Measurements from ENCODE around the gene STK11. TPM values are rescaled to one million over a fixed set of nuclear protein-coding genes. Genes with fewer than 3 reads are reported as not detected.

STK11 gene
- total and polyA plus RNA-seq, 2 of the 4 experiments (the other 2 are of a cell fraction): 39.3 to 42.8 TPM

GRCh38 chr19:1222394-1222793 is 16.8 kb downstream of the STK11 start:
- Histone ChIP-seq H3K18ac (ENCODE audit: low read depth, low read length) (no peak overlapping the region), H3K27ac (ENCODE audit: insufficient read depth, low read length) (no peak overlapping the region), H3K23ac (ENCODE audit: low read depth, low read length) (no peak overlapping the region), H2BK120ac (ENCODE audit: low read depth, low read length) (no peak overlapping the region), H4K91ac (ENCODE audit: insufficient read depth, low read depth, low read length) (no peak overlapping the region), H2AK5ac (ENCODE audit: low read depth, low read length) (no peak overlapping the region), H3K79me1 (ENCODE audit: low read depth in 1 of 2, low read length in 2 of 2) (peaks cover 9 to 46% of the 10 kb centered on the region in 2 experiments; a peak in 3 of 4 replicates), H4K20me1 (ENCODE audit: insufficient read depth, low read length) (peaks cover 31% of the 10 kb centered on the region), H4K5ac (ENCODE audit: low read depth, low read length) (no peak overlapping the region), H3K4me3 (ENCODE audit: insufficient read depth, low read depth, low read length) (no peak overlapping the region), H3K9me1 (ENCODE audit: insufficient read depth, low read length) (no peaks in the 10 kb centered on the region), H4K8ac (ENCODE audit: low read depth in 2 of 2, low read length in 2 of 2) (no peak overlapping the region), H3K56ac (ENCODE audit: extremely low read depth, insufficient read depth, low read length) (no peak overlapping the region), H3K9ac (ENCODE audit: low read depth, low read length) (no peak overlapping the region), H3K27me3 (ENCODE audit: control insufficient read depth, insufficient read depth, low read length) (no peaks in the 10 kb centered on the region), H2BK20ac (ENCODE audit: low read depth, low read length) (no peak overlapping the region), H2BK15ac (ENCODE audit: low read depth, low read length) (no peak overlapping the region), H3K14ac (replicated peaks; ENCODE audit: low read depth, low read length) (no peak overlapping the region), H2BK5ac (ENCODE audit: low read depth, low read length, poor library complexity, severe bottlenecking) (no peak overlapping the region), H2AFZ (replicated peaks; ENCODE audit: low read length, poor library complexity) (no peak overlapping the region), H3K36me3 (ENCODE audit: control insufficient read depth, insufficient read depth, low read length) (peaks cover 48% of the 10 kb centered on the region), H3K4ac (ENCODE audit: low read depth, low read length) (no peak overlapping the region), H3K9me3 (ENCODE audit: control insufficient read depth, insufficient read depth, low read length) (no peaks in the 10 kb centered on the region), H3K4me1 (ENCODE audit: control insufficient read depth, insufficient read depth, low read length) (no peaks in the 10 kb centered on the region), H2AK9ac (replicated peaks; ENCODE audit: low read depth, low read length, poor library complexity) (no peak overlapping the region), H3K4me2 (ENCODE audit: low read depth, low read length) (no peak overlapping the region)
- CTCF ChIA-PET: no interaction called here
- in situ Hi-C loops (cut with MboI; ENCODE audit: low sequenced_read_pairs): no loop called here
- BruUV-seq (replicated peaks): no TSS peak
- dilution Hi-C loops (cut with HindIII; ENCODE audit: low sequenced_read_pairs, unreplicated experiment): no loop called here
- POLR2A ChIA-PET (ENCODE audit: unreplicated experiment): no interaction called here
- DNase-seq: no peak
- no peak for TF ChIP-seq RFX5 (IDR thresholded peaks at IDR 0.05; ENCODE audit: low read depth, low read length)
- TF ChIP-seq CTCF (conservative IDR thresholded peaks at IDR 0.05; ENCODE audit: low read depth, low read length): peak; percentile 12; the same call in 1 of the 2 replicates
- intact Hi-C loops (cut with micrococcal nuclease): no loop called here
- no peak for ATAC-seq (ENCODE audit: low read depth)
- 84% methylated on average over 6 of the region's 14 CpGs; no CpG with 5 or more reads in 1 of the 2 experiments for WGBS, 2 experiments (ENCODE audit: extremely low coverage in 2 of 2, insufficient read length in 1 of 2)

All from IMR-90 (cell line).